ENCODE data around the gene CD4. TPM values are rescaled to one million over a fixed set of nuclear protein-coding genes. Genes with fewer than 3 reads are reported as not detected.
"Not testable (repeated sequence)": the region's sequence is repeated elsewhere in the genome, so short reads cannot be mapped to it uniquely, and the experiment has no call there.

The CD4 gene
- 2.6 TPM for total RNA-seq

DNA sequence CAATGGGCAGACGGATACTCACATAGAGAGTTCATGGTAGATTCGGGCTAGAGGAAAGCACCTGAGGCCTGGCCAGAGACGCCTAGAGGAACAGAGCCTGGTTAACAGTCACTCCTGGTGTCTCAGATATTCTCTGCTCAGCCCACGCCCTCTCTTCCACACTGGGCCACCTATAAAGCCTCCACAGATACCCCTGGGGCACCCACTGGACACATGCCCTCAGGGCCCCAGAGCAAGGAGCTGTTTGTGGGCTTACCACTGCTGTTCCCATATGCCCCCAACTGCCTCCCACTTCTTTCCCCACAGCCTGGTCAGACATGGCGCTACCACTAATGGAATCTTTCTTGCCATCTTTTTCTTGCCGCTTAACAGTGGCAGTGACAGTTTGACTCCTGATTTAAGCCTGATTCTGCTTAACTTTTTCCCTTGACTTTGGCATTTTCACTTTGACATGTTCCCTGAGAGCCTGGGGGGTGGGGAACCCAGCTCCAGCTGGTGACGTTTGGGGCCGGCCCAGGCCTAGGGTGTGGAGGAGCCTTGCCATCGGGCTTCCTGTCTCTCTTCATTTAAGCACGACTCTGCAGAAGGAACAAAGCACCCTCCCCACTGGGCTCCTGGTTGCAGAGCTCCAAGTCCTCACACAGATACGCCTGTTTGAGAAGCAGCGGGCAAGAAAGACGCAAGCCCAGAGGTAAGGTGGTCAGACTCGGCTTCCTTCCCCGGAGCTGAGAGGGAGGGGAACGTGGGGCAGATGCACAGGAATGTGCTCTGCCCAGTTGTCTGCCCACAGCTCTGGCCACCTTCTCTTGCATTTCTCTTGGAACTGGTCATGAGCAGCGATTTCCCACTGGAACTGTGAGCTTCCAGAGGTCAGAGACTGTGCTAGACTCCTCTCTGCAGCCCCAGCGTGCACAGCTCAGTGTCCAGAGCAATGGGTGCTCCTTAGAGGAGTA is at the start of gene CD4:
CD4 (plus strand) TSS at position 557 of the 953 bp plus-strand sequence. CDS start 10,611 bp downstream, outside the sequence.
- DNase-seq (ENCODE audit: low spot score in 2 of 2): peak; percentile 51 to 77
- H3K27me3 ChIP-seq: no peaks in the 10 kb centered on the region
- H3K36me3 ChIP-seq: no peaks in the 10 kb centered on the region
- H3K4me3 ChIP-seq: peak within 1 kb of the TSS in 1 of 2 donors; percentile 42
- peak within 1 kb of the TSS in 1 of 2 donors; percentile 47 for H3K27ac ChIP-seq
- no peaks in the 10 kb centered on the region for H3K9me3 ChIP-seq
- TF ChIP-seq, protein P1, sequence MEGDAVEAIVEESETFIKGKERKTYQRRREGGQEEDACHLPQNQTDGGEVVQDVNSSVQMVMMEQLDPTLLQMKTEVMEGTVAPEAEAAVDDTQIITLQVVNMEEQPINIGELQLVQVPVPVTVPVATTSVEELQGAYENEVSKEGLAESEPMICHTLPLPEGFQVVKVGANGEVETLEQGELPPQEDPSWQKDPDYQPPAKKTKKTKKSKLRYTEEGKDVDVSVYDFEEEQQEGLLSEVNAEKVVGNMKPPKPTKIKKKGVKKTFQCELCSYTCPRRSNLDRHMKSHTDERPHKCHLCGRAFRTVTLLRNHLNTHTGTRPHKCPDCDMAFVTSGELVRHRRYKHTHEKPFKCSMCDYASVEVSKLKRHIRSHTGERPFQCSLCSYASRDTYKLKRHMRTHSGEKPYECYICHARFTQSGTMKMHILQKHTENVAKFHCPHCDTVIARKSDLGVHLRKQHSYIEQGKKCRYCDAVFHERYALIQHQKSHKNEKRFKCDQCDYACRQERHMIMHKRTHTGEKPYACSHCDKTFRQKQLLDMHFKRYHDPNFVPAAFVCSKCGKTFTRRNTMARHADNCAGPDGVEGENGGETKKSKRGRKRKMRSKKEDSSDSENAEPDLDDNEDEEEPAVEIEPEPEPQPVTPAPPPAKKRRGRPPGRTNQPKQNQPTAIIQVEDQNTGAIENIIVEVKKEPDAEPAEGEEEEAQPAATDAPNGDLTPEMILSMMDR (IDR thresholded peaks at IDR 0.05): no peak
- intact Hi-C loops (cut with DNase I): no loop called here
- no peaks in the 10 kb centered on the region for H3K4me1 ChIP-seq

DNA sequence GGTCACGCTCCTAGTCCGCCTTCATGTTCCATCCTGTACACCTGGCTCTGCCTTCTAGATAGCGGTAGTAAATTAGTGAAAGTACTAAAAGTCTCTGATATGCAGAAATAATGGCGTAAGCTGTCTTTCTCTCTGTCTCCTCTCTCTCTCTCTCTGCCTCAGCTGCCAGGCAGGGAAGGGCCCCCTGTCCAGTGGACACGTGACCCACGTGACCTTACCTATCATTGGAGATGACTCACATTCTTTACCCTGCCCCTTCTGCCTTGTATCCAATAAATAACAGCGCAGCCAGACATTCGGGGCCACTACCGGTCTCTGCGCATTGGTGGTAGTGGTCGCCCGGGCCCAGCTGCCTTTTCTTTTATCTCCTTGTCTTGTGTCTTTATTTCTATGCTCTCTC is 47.2 kb upstream of the CD4 start:
- DNase-seq (ENCODE audit: low spot score in 2 of 2); H3K27ac ChIP-seq; H3K9me3 ChIP-seq; H3K36me3 ChIP-seq; H3K27me3 ChIP-seq; H3K4me3 ChIP-seq; H3K4me1 ChIP-seq; intact Hi-C loops (cut with DNase I): not testable (repeated sequence)

- DNase-seq (ENCODE audit: low spot score in 2 of 2): no peak
- peaks cover 9 to 13% of the 10 kb centered on the region in 2 donors for H3K36me3 ChIP-seq
- no peak overlapping the region for H3K27ac ChIP-seq
- no peaks in the 10 kb centered on the region for H3K4me1 ChIP-seq
- no peaks in the 10 kb centered on the region for H3K9me3 ChIP-seq
- TF ChIP-seq, protein P1 (IDR thresholded peaks at IDR 0.05): no peak
- H3K4me3 ChIP-seq: no peak overlapping the region
- no peaks in the 10 kb centered on the region for H3K27me3 ChIP-seq
- intact Hi-C loops (cut with DNase I): no loop called here
Observed at GRCh38 chr12:6742834-6743233, 46.5 kb upstream of the CD4 start.

DNA sequence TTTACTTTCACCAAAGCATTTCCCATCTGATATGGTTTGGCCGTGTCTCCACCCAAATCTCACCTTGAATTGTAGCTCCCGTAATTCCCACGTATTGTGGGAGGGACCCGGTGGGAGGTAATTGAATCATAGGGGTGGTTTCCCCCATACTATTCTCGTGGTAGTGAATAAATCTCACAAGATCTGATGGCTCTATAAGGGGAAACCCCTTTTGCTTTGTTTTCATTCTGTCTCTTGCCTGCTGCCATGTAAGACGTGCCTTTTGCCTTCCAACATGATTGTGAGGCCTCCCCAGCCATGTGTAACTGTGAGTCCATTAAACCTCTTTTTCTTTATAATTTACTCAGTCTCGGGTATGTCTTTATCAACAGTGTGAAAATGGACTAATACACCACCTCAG is 46.0 kb upstream of the CD4 start:
- H3K27ac ChIP-seq; H3K4me3 ChIP-seq; H3K9me3 ChIP-seq; DNase-seq (ENCODE audit: low spot score in 2 of 2); H3K4me1 ChIP-seq; H3K27me3 ChIP-seq; intact Hi-C loops (cut with DNase I): not testable (repeated sequence)
- H3K36me3 ChIP-seq: peaks cover 14 to 18% of the 10 kb centered on the region in 2 donors

GRCh38 chr12:6745741-6746525 is 43.4 kb upstream of the CD4 start:
- intact Hi-C loops (cut with DNase I): no loop called here
- Histone ChIP-seq H3K9me3 (no peaks in the 10 kb centered on the region), H3K36me3 (peaks cover 40 to 44% of the 10 kb centered on the region in 2 donors), H3K4me1 (no peaks in the 10 kb centered on the region), H3K27me3 (no peaks in the 10 kb centered on the region), H3K27ac (peak overlapping the region in 1 of 2 donors; percentile 45), H3K4me3 (no peak overlapping the region)
- TF ChIP-seq, protein P1 (IDR thresholded peaks at IDR 0.05): no peak
- DNase-seq (ENCODE audit: low spot score in 2 of 2): no peak

- DNase-seq (ENCODE audit: low spot score in 2 of 2): no peak
- Histone ChIP-seq H3K27me3 (no peaks in the 10 kb centered on the region), H3K27ac (no peak overlapping the region), H3K36me3 (peaks cover 45 to 47% of the 10 kb centered on the region in 2 donors), H3K4me1 (peaks cover 6 to 8% of the 10 kb centered on the region in 2 donors), H3K9me3 (no peaks in the 10 kb centered on the region), H3K4me3 (no peak overlapping the region)
- TF ChIP-seq, protein P1 (IDR thresholded peaks at IDR 0.05): no peak
- intact Hi-C loops (cut with DNase I): no loop called here
Observed at GRCh38 chr12:6747216-6747615, 42.1 kb upstream of the CD4 start.
